HCT116 (cell line): ENCODE measurements around the gene TAF4B. TPM values are rescaled to one million over a fixed set of nuclear protein-coding genes. Genes with fewer than 3 reads are reported as not detected.
"Not testable (repeated sequence)": the region's sequence is repeated elsewhere in the genome, so short reads cannot be mapped to it uniquely, and the experiment has no call there.

Experiments used
- ATAC-seq: fragments of 200-7000 bp; cut with Tn5 transposase; 2 replicates; pipeline ENCODE4 v1.9.1; 2020; ENCODE audit warnings: mild to moderate bottlenecking, moderate library complexity
- BruUV-seq: library from RNA; stranded (reverse); fragments of 400-500 nt; replicated peaks from 2 replicates; lab custom pipeline; 2021; lab: Mats Ljungman, UMichigan
- CTCF ChIA-PET: fragments of 300-600 bp; sonication (Branson Sonifier 250); formaldehyde crosslinking; loops from one replicate; lab custom pipeline; 2021; ENCODE audit warnings: antibody characterized with exemption; lab: Charles Lee
- POLR2A ChIA-PET: fragments of 300-600, 350-600 bp; sonication (Branson Sonifier 250); formaldehyde crosslinking; loops from one replicate; lab custom pipeline; 2021; ENCODE audit warnings: antibody characterized with exemption; lab: Charles Lee
- RAD21 ChIA-PET, 2 experiments: fragments of 300-600 bp; sonication (Branson Sonifier 250); formaldehyde crosslinking; loops; one replicate each; lab custom pipeline; 2023; ENCODE audit warnings: low total read pairs in 2 of 2; ENCODE audit not compliant: uncharacterized antibody in 2 of 2, unreplicated experiment in 2 of 2, low non-redundant PET in 1 of 2; lab: Charles Lee
- DNase-seq: peaks from one replicate; pipeline ENCODE4 v3.0.0-alpha.2; 2010; ENCODE audit warnings: low read depth, low spot score
- H2AFZ ChIP-seq: fragments of 200-600 bp; shearing (Covaris generic), sonication (generic); 2 replicates; pipeline ENCODE4 v1.6.1; 2017; ENCODE audit warnings: low read depth, mixed run types, mixed read lengths, antibody characterized with exemption, low read length; ENCODE audit not compliant: poor library complexity, severe bottlenecking
- H3K27ac ChIP-seq: 2 replicates; pipeline ENCODE4 v1.5.1; 2012; ENCODE audit warnings: low read depth, low read length
- H3K27me3 ChIP-seq: fragments of 200-600 bp; sonication (generic); 2 replicates; pipeline ENCODE4 v1.6.1; 2016; ENCODE audit warnings: mixed run types, low read length, mixed read lengths; ENCODE audit not compliant: insufficient read depth
- H3K36me3 ChIP-seq, 2 experiments: fragments of 200-500 bp in 1 of 2; fragments of 200-600 bp in 1 of 2; sonication (Bioruptor generic) in 1 of 2; sonication (generic) in 1 of 2; 2 replicates each; pipeline versions ENCODE4 v1.5.1 to v1.6.1; 2014 to 2016; ENCODE audit warnings: low read length in 2 of 2, inconsistent platforms in 1 of 2, mixed read lengths in 1 of 2, mixed run types in 1 of 2; ENCODE audit not compliant: insufficient read depth in 2 of 2, control insufficient read depth in 1 of 2
- H3K4me1 ChIP-seq, 2 experiments: fragments of 200-600 bp in 1 of 2; sonication (generic) in 1 of 2; 2 replicates each; pipeline versions ENCODE4 v1.5.1 to v1.6.1; 2012 to 2017; ENCODE audit warnings: low read length in 2 of 2, inconsistent platforms in 1 of 2, mild to moderate bottlenecking in 1 of 2, mixed read lengths in 1 of 2, mixed run types in 1 of 2, moderate library complexity in 1 of 2; ENCODE audit not compliant: insufficient read depth in 2 of 2, control insufficient read depth in 1 of 2
- H3K4me2 ChIP-seq: fragments of 200-600 bp; sonication (generic); 2 replicates; pipeline ENCODE4 v1.6.1; 2017; ENCODE audit warnings: mixed run types, low read length, mixed read lengths
- H3K4me3 ChIP-seq, 2 experiments: fragments of 200-600 bp in 1 of 2; sonication (generic) in 1 of 2; replicated peaks in 1 of 2; 2 replicates each; pipeline ENCODE4 v1.5.1; 2011 to 2016; ENCODE audit warnings: low read length in 2 of 2, control low read depth in 1 of 2, low read depth in 1 of 2, mild to moderate bottlenecking in 1 of 2, mixed read lengths in 1 of 2, mixed run types in 1 of 2
- H3K79me2 ChIP-seq: fragments of 200-600 bp; sonication (generic); 2 replicates; pipeline ENCODE4 v1.6.1; 2017; ENCODE audit warnings: mild to moderate bottlenecking, mixed run types, low read length, moderate library complexity, mixed read lengths; ENCODE audit not compliant: insufficient read depth
- H3K9ac ChIP-seq: fragments of 200-600 bp; sonication (generic); 2 replicates; pipeline ENCODE4 v1.6.1; 2016; ENCODE audit warnings: low read length, mixed read lengths
- H3K9me2 ChIP-seq: fragments of 200-600 bp; sonication (generic), shearing (Covaris generic); 2 replicates; pipeline ENCODE4 v1.6.1; 2017; ENCODE audit warnings: mixed run types, mild to moderate bottlenecking, moderate library complexity; ENCODE audit not compliant: insufficient read depth
- H3K9me3 ChIP-seq, 2 experiments: fragments of 200-500 bp in 1 of 2; fragments of 200-600 bp in 1 of 2; sonication (Bioruptor generic) in 1 of 2; sonication (generic) in 1 of 2; 2 replicates each; pipeline ENCODE4 v1.6.1; 2014 to 2017; ENCODE audit warnings: low read length in 2 of 2, mixed read lengths in 2 of 2, inconsistent platforms in 1 of 2, low read depth in 1 of 2, mild to moderate bottlenecking in 1 of 2, mixed run types in 1 of 2, moderate library complexity in 1 of 2; ENCODE audit not compliant: control insufficient read depth in 1 of 2, insufficient read depth in 1 of 2
- H4K20me1 ChIP-seq: fragments of 200-600 bp; sonication (generic), shearing (Covaris generic); 2 replicates; pipeline ENCODE4 v1.6.1; 2017; ENCODE audit warnings: mixed run types, mild to moderate bottlenecking, moderate library complexity; ENCODE audit not compliant: insufficient read depth
- CBX3 ChIP-seq: IDR thresholded peaks from 2 replicates; pipeline ENCODE4 v1.6.1; 2012; ENCODE audit warnings: low read depth
- EZH2phosphoT487 ChIP-seq: fragments of 200-600 bp; IDR thresholded peaks from 2 replicates; pipeline ENCODE4 v1.6.1; 2018; ENCODE audit warnings: antibody characterized with exemption, borderline replicate concordance
- FOSL1 ChIP-seq: IDR thresholded peaks from 2 replicates; pipeline ENCODE4 v1.6.1; 2012; ENCODE audit warnings: low read depth
- JUND ChIP-seq: IDR thresholded peaks from 2 replicates; pipeline ENCODE4 v1.6.1; 2012
- POLR2A ChIP-seq: IDR thresholded peaks from 2 replicates; pipeline ENCODE4 v1.7.0; 2011; ENCODE audit warnings: borderline replicate concordance; ENCODE audit not compliant: insufficient read depth, insufficient read length; ENCODE audit errors: extremely low read depth
- SIN3A ChIP-seq: IDR thresholded peaks from 2 replicates; pipeline ENCODE4 v1.6.1; 2012; ENCODE audit warnings: low read depth
- SRF ChIP-seq: IDR thresholded peaks from 2 replicates; pipeline ENCODE4 v1.6.1; 2012; ENCODE audit warnings: low read depth
- ZNF274 ChIP-seq: fragments of 200-500 bp; sonication (Bioruptor generic); IDR thresholded peaks from 2 replicates; pipeline ENCODE4 v1.6.1; 2014; ENCODE audit warnings: mild to moderate bottlenecking, low read depth, low read length, inconsistent platforms
- intact Hi-C: fragments of 100-400 bp; cut with micrococcal nuclease; formaldehyde crosslinking; loops from 2 replicates; pipeline ENCODE4 v1.10.0; 2022
- total RNA-seq: library from RNA; stranded (reverse); gene quantifications from one replicate; pipeline ENCODE4 v1.2.1, GENCODE V29; 2021; ENCODE audit not compliant: unreplicated experiment
- TF ChIP-seq, protein P1 (sequence below), 3 experiments: fragments of 200-600 bp in 1 of 3; sonication (generic) in 1 of 3; IDR thresholded peaks in 2 of 3; conservative IDR thresholded peaks in 1 of 3; 2 replicates each; pipeline ENCODE4 v1.5.1; 2012 to 2017; ENCODE audit warnings: low read depth in 2 of 3, low read length in 2 of 3, antibody characterized with exemption in 1 of 3, borderline replicate concordance in 1 of 3, control low read depth in 1 of 3, mild to moderate bottlenecking in 1 of 3, mixed read lengths in 1 of 3, mixed run types in 1 of 3, moderate library complexity in 1 of 3; ENCODE audit not compliant: insufficient read depth in 1 of 3

The TAF4B gene
- total RNA-seq, 1 experiment from 2014 or later, result 17.8 TPM

DNA sequence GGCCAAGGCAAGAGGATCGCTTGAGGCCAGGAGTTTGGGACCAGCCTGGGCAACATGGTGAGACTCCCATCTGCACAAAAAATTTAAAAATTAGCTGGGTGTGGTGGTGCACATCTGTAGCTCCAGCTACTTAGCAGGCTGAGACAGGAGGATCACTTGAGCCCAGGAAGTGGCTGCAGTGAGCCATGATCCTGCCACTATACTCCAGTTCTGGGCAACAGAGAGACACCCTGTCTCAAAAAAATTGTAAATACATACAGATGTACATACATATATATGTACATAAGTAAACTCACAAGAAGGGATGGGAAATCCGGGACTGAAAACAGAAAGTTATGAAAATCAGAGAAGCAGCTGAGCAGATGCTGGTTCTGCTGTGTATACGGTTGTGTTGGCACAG is 29.6 kb upstream of the TAF4B start:
- Histone ChIP-seq H2AFZ (no peak overlapping the region), H3K9me3 (no peaks in the 10 kb centered on the region), H3K79me2 (no peaks in the 10 kb centered on the region), H3K9ac (no peak overlapping the region), H3K27ac (no peak overlapping the region), H3K4me1 (no peaks in the 10 kb centered on the region), H3K36me3 (no peaks in the 10 kb centered on the region), H3K27me3 (no peaks in the 10 kb centered on the region), H3K4me2 (no peak overlapping the region), H3K9me2 (no peaks in the 10 kb centered on the region), H4K20me1 (no peaks in the 10 kb centered on the region), H3K4me3 (no peak overlapping the region)
- ChIA-PET POLR2A (no interaction called here), RAD21 (no interaction called here), CTCF (no interaction called here)
- intact Hi-C loops, result no loop called here
- DNase-seq, result no peak
- TF ChIP-seq ZNF274 (no peak), EZH2phosphoT487 (no peak)
- BruUV-seq, result no TSS peak
- ATAC-seq, result no peak

DNA sequence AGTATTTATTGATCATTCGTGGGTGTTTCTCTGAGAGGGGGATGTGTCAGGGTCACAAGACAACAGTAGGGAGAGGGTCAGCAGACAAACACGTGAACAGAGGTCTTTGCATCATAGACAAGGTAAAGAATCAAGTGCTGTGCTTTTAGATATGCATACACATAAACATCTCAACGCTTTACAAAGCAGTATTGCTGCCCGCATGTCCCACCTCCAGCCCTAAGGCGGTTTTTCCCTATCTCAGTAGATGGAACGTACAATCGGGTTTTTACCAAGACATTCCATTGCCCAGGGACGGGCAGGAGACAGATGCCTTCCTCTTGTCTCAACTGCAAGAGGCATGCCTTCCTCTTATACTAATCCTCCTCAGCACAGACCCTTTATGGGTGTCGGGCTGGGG is 24.2 kb upstream of the TAF4B start:
- H3K27me3 ChIP-seq, POLR2A ChIA-PET, H3K9ac ChIP-seq, H2AFZ ChIP-seq, RAD21 ChIA-PET, DNase-seq, H3K9me2 ChIP-seq, intact Hi-C loops, H3K4me1 ChIP-seq, H3K4me3 ChIP-seq, BruUV-seq, H3K4me2 ChIP-seq, H3K79me2 ChIP-seq, H4K20me1 ChIP-seq, CTCF ChIA-PET, ATAC-seq, H3K9me3 ChIP-seq, H3K36me3 ChIP-seq, H3K27ac ChIP-seq: not testable (repeated sequence)

DNA sequence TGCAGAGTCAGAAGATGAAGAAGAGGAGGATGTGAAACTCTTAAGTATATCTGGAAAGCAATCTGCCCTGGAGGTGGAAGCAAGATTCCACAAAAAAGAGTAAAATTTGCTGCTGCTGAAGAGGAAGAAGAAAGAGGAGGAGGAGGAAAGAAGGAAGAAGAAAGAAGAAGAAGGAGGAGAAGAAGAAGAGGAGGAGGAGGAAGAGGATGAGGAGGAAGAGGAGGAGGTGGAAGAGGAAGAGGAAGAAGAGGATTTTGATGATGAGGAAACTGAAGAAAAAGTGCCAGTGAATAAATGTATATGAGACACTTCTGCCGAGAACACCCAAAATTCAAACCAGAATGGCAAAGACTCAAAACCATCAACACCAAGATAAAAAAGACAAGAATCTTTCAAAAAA is 20.9 kb upstream of the TAF4B start:
- RAD21 ChIA-PET, result no interaction called here
- CTCF ChIA-PET, result no interaction called here
- H3K27me3 ChIP-seq, result no peaks in the 10 kb centered on the region
- H3K9ac ChIP-seq, result no peak overlapping the region
- no peaks in the 10 kb centered on the region for H3K36me3 ChIP-seq
- POLR2A ChIA-PET, result no interaction called here
- TF ChIP-seq SIN3A, result no peak
- no peak for TF ChIP-seq POLR2A
- TF ChIP-seq EZH2phosphoT487, result no peak
- TF ChIP-seq JUND, result no peak
- TF ChIP-seq, protein P1, sequence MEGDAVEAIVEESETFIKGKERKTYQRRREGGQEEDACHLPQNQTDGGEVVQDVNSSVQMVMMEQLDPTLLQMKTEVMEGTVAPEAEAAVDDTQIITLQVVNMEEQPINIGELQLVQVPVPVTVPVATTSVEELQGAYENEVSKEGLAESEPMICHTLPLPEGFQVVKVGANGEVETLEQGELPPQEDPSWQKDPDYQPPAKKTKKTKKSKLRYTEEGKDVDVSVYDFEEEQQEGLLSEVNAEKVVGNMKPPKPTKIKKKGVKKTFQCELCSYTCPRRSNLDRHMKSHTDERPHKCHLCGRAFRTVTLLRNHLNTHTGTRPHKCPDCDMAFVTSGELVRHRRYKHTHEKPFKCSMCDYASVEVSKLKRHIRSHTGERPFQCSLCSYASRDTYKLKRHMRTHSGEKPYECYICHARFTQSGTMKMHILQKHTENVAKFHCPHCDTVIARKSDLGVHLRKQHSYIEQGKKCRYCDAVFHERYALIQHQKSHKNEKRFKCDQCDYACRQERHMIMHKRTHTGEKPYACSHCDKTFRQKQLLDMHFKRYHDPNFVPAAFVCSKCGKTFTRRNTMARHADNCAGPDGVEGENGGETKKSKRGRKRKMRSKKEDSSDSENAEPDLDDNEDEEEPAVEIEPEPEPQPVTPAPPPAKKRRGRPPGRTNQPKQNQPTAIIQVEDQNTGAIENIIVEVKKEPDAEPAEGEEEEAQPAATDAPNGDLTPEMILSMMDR (IDR thresholded peaks at IDR 0.05 in 2 of 3, conservative IDR thresholded peaks at IDR 0.05 in 1 of 3; ENCODE audit: borderline replicate concordance in 1 of 3, insufficient read depth in 1 of 3, low read depth in 2 of 3, low read length in 2 of 3), result no peak
- TF ChIP-seq SRF, result no peak
- no peak for TF ChIP-seq FOSL1
- TF ChIP-seq CBX3, result no peak
- TF ChIP-seq, all 23 proteins: peak for 0
- H3K27ac ChIP-seq, result no peak overlapping the region
- H3K4me1 ChIP-seq, result peaks cover 0 to 7% of the 10 kb centered on the region in 2 experiments; a peak in 1 of 4 replicates
- H3K79me2 ChIP-seq, result no peaks in the 10 kb centered on the region
- no peaks in the 10 kb centered on the region for H3K9me2 ChIP-seq
- H3K4me3 ChIP-seq, result no peak overlapping the region
- H3K4me2 ChIP-seq, result no peak overlapping the region
- BruUV-seq, result no TSS peak
- no peak overlapping the region for H2AFZ ChIP-seq
- no peak for DNase-seq
- H4K20me1 ChIP-seq, result no peaks in the 10 kb centered on the region
- no peaks in the 10 kb centered on the region for H3K9me3 ChIP-seq
- intact Hi-C loops, result no loop called here
- ATAC-seq, result no peak
